GM18517 (cell line): ENCODE results near the gene IL7R.

Experiments used
- ATAC-seq: cut with Tn5 transposase; IDR thresholded peaks from one replicate; pipeline ENCODE4 v1.9.1; 2021; ENCODE audit warnings: mild to moderate bottlenecking, moderate library complexity; ENCODE audit not compliant: unreplicated experiment

IL7R gene

DNA sequence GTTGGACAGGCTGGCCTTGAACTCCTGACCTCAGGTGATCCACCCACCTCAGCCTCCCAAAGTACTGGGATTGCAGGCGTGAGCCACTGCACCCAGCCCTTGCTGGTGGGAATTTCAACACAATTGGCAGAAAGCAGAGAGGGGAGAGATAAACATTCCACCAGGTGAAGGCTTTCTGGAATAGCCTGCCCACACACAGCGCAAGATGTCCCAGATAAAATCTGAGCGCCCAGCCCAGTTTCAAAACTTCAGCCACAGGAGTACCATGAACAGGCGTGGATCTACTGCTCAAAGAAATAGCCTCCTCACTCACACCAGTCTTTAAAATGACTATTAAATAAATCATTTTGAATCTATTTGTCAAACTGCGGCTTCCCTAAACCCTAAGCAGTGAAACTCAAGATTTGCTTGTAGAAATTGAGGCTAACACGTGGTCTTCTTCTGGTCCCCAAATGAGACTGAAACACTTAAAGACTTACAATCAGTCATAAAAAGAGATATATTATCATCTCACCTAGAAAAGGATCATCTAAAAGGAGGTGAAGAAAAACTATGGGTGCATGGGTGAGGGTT is 47.0 kb downstream of the IL7R start:
- ATAC-seq, result no peak

DNA sequence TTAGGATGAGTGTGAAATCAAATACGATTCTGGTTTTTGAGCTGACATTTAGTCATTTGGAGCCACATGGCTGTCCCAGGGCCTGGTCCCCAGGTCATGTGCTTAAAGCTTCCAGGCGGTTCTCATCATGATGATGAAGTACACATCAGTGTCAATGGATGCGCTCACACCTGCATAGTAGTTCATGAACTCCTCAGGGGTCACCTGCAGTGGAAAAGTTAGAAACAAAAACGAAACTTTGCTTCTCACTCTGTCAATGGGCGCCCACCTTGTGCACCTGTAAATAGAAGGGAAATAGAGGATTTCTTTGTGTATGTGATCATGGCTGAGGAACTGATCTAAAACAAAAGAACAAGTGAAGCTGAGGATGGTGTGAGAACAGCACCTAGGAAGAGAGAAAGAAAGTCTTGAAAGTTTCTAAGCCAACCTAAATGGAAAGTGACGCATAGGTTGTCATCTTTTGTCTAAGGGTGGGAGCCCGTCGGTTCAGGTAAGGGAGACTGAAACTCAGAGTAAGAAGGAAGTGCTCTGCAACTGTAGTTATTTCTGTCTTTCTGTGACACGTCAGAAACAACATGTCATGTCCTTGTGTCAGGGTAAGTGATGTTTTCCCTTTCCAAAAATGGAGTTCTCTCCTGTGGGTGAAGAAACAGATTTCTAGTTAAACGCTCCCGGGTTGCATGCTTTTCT is 47.9 kb downstream of the IL7R start:
- peak; percentile 51 for ATAC-seq

DNA sequence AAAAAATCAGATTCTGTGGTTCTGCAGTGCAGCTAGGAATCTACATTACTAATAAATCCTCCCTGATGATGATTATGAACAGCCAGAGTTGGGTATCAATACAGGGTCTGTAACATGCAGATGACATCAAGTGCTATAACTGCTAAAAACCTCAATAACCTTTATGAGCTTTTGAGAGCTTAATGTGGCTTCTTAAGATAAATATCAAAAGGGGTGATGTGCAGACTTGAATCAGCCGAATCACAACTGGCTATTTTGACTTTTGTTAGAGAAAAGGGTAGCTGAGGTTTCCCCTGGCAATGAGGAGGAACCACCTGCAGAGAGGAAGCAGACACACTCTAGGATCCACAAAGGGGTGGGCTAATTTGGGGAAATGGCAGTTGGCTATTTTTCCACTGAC is 51.5 kb downstream of the IL7R start:
- no peak for ATAC-seq

DNA sequence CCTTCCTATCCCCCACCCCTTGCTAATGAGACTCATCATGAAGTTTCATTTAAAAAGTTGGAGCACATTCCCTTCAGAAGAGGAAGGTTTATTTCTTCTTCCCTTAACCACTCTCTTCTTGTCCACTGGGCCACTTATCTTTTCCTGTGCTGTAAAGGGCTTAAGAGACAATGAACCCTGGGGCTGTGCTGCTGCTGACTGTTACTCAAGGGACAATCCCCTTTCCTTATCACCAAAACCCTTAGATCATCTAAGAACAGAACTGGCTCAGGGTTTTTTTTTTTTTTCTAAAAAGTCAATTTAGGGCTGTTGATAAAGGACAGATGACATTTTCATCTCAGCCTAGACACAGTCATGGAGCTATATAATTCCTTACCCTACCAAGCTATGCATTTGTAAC is 52.1 kb downstream of the IL7R start:
- ATAC-seq, result no peak

DNA sequence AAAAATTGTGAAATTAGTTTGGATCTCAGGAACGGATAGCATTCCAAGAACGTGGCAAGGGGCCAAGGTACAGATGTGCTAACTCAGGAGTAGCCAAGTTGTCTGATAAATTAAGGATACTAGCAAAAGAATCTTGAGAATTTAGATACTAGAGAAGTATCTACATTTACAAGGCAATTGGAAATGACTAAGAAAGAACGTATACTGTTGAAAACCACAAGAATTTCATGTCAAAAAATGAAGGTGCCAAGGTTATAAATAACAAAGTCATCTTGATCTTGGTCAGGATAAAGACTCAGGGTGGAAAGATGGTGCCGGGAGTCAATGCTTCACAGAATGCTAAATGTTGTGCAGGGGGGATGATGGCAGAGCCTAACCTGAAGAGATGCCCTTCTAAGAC is 62.5 kb downstream of the IL7R start:
- no peak for ATAC-seq

DNA sequence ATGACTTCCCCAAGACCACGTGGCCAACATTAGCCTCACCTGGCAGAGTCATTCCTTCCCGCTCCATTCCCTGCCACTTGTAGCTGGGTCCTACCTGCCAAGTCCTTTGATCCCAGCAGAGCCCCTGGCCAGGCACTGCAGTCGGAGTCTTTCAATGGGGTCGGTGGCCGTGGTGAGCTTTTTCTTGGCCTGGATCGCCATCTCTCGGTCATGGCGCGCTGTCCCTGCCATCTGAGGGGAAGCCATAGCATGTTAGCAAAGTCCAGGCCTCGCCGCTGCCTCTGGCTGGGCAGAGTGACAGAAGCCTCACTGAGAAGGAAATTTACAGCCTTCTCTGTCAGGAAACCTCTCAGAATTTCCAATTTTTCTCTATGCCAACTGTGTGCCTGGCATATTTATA is 64.2 kb downstream of the IL7R start:
- no peak for ATAC-seq

DNA sequence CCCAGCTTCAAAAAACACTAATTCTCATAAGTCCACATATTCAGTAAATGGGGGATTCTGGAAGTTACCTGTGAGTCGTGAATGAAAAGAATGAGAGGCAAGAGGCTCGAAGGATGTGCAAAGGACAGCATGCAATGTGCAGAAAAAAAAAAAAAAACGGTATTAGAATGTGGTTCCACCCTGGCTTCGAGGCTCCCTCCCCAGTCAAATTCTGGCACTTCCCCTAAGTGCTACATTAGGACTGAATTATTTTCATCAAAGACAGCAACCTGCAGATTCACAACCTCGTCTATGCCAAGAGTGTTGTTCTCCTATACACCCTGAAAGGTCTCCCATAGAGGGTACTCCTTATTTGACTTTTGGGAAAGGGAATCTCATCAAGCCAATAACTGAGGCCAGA is 65.2 kb downstream of the IL7R start:
- no peak for ATAC-seq

DNA sequence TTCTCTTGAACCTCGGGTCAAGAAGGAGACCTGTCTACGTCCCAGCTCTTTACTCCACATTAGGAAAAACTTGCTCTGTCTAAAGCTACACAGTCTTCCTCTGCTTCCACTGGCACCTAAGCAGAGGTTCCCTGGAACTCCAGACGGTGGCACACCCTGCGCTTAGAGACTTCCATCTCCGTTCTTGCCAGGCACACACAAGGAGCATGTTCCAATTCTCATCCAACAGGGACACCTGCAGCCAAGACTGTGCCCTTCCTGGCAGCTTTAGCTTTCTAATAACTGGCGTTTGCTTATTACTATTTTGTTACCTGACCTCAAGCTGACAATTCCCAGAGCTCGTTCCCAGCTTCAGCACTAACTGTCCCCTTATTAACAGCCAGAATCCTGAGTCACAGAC is 65.8 kb downstream of the IL7R start:
- no peak for ATAC-seq

DNA sequence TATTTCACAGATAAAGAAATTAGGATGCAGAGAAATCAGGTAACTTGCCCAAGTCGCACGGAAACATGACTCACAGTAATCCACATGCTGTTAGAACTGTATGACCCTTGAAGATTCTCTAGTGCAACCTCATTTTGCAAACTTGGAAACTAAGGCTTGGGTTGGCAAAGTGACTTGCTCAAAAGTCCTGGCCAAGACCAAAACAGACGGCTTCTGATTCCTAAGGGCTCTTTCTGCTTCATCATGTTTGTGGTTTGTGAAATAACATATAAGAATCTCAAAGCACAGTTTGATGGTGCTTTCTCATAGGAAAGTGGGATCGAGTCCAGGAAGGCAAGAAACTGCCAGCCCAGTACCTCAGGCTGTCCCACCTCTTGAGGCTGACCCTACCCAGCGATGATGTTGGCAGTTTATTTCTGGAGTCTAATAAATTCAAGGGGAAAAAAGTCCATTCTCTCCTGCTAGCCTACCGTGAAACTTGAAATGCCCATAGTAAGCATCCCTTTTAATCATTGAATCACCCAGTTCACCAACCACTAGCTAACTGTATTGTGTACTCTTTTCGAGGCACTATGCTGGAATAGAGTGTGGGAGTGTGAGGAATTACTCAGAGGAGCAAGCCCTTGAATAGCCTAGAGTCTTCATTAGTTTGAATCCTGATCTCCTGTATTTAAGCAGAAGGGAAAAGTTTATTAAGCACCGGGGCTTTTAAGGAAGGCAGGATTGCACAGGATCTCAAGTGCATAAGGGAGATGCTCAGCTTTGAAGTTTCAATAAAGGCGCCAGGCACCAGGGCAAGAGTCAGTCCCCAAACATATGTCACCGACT is 67.6 kb downstream of the IL7R start:
- ATAC-seq, result no peak

DNA sequence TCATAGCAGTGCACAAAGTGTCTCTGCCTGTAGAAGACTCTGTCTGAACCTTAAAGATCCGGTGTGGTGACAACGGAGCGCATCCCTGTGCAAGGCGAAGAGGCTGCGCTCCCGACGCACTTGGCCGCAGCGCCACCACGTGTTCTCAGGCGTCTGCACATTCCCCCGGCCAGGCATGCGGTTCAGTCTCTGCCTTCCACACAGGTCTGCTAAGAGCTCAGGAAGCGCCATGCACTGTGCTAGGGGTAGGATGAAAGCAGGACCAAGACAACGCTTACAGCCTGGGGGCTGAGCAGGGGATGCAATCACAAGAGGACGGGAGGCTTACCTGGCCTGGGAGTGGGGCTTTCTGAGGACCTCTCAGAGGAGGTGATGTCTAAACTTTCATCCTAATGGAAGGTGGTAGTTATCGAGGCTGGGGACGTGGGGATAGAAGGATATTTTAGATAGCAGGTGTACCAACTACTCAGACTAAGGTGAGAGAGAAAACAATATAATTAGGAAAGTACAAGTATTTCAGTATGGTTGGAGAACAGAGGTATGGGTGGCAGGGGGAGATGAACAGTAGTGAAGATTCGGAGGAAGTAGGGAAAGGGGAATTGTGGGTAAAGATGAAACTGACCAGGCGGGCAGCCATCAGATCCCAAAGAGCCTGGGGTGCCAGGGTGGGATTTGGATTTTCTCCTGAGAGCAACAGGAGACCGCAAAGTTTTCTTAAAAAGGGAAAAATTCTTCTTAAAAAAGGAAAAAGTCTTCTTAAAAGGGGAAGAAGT is 68.4 kb downstream of the IL7R start:
- peak; percentile 50 for ATAC-seq

DNA sequence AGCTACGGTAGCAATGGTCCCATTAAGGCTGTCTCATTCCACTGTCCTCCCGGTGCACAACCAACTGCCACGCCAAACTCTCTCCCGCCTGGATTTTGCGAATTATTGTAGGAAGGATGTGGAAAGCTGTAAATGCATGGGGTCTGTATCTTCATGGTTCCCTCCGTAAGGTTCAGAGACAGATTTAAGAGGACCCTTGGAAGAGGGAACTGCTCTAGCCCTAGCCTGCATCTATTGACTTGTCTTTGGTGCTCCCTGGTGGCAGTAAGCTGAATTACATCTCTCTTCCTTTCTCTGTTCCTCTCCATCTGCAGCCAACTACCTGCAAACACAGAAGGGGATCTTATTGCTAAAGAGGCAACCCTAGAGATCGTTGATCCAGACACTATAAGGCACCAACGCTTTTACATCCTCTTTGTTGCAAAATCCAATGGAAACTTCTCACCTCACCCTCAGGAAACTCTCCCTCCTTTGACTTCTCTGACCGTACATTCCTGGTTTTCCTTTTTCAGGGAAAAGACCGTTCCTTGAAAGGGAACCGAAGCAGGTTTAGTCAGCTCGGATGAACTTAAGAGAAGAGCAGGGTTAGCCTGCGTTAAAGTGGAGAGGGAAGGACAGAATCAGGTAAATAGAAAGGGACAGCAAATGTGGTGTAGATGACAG is 69.8 kb downstream of the IL7R start:
- ATAC-seq, result peak; percentile 74
